B cell (primary cell): ENCODE results near the gene LCN9. TPM values are rescaled to one million over a fixed set of nuclear protein-coding genes. Genes with fewer than 3 reads are reported as not detected.

ENCODE experiments used
- ATAC-seq: fragments of 200-7000 bp; cut with Tn5 transposase; one replicate; pipeline ENCODE4 v1.10.0; 2021; ENCODE audit warnings: low read depth, mild to moderate bottlenecking, moderate number of reproducible peaks, moderate library complexity
- CTCF ChIA-PET: fragments of 350-600 bp; sonication (Branson Sonifier 250); formaldehyde crosslinking; loops from one replicate; lab custom pipeline; 2021; ENCODE audit warnings: antibody characterized with exemption, inconsistent platforms; lab: Charles Lee
- POLR2A ChIA-PET: fragments of 350-600 bp; sonication (Branson Sonifier 250); formaldehyde crosslinking; loops from one replicate; lab custom pipeline; 2021; ENCODE audit warnings: antibody characterized with exemption; lab: Charles Lee
- DNase-seq: peaks from one replicate; pipeline ENCODE4 v3.0.0; 2013
- H2AFZ ChIP-seq: 2 replicates; pipeline ENCODE4 v1.6.1; 2012; ENCODE audit warnings: mild to moderate bottlenecking, low read depth, low read length; ENCODE audit not compliant: insufficient read depth, poor library complexity, severe bottlenecking
- H3K27ac ChIP-seq, 2 donors: 1 replicate in 1 of 2; 2 replicates in 1 of 2; pipeline ENCODE4 v1.5.1; 2012 to 2013; ENCODE audit warnings: low read length in 2 of 2, mild to moderate bottlenecking in 2 of 2, moderate library complexity in 1 of 2
- H3K27me3 ChIP-seq, 4 experiments: fragments of 200-600 bp in 1 of 4; sonication (generic) in 1 of 4; replicated peaks in 1 of 4; 1 replicate in 2 of 4; 2 replicates in 2 of 4; pipeline versions ENCODE4 v1.6.1 to v1.7.0; 2013 to 2016; ENCODE audit warnings: low read length in 3 of 4, mild to moderate bottlenecking in 2 of 4, mixed read lengths in 1 of 4, moderate library complexity in 1 of 4; ENCODE audit not compliant: insufficient read depth in 4 of 4, control insufficient read depth in 3 of 4; ENCODE audit errors: control extremely low read depth in 1 of 4
- H3K36me3 ChIP-seq, 2 experiments: replicated peaks in 1 of 2; 1 replicate in 1 of 2; 2 replicates in 1 of 2; pipeline versions ENCODE4 v1.6.1 to v1.7.1; 2013; ENCODE audit warnings: low read length in 1 of 2; ENCODE audit not compliant: insufficient read depth in 2 of 2, control insufficient read depth in 1 of 2; ENCODE audit errors: control extremely low read depth in 1 of 2, extremely low read depth in 1 of 2
- H3K4me1 ChIP-seq, 2 donors: fragments of 200-600 bp in 1 of 2; sonication (generic) in 1 of 2; 1 replicate in 1 of 2; 2 replicates in 1 of 2; pipeline versions ENCODE4 v1.5.1 to v1.6.1; 2013 to 2017; ENCODE audit warnings: low read length in 2 of 2; ENCODE audit not compliant: control insufficient read depth in 2 of 2, insufficient read depth in 2 of 2
- H3K4me2 ChIP-seq: replicated peaks from 2 replicates; pipeline ENCODE3; 2012; ENCODE audit warnings: mild to moderate bottlenecking, low read depth, low read length; ENCODE audit not compliant: poor library complexity, severe bottlenecking
- H3K4me3 ChIP-seq, 5 experiments: fragments of 200-600 bp in 1 of 5; sonication (generic) in 1 of 5; 1 replicate in 3 of 5; 2 replicates in 2 of 5; pipeline versions ENCODE4 v1.5.1 to v1.7.0; 2011 to 2016; ENCODE audit warnings: low read length in 4 of 5, mild to moderate bottlenecking in 4 of 5, low read depth in 2 of 5, control low read depth in 1 of 5, moderate library complexity in 1 of 5; ENCODE audit not compliant: insufficient read depth in 1 of 5; ENCODE audit errors: control extremely low read depth in 1 of 5, extremely low read depth in 1 of 5
- H3K79me2 ChIP-seq: fragments of 200-600 bp; sonication (generic); one replicate; pipeline ENCODE4 v1.6.0; 2016; ENCODE audit warnings: low read length; ENCODE audit not compliant: control insufficient read depth, insufficient read depth
- H3K9ac ChIP-seq: fragments of 200-600 bp; sonication (generic); 2 replicates; pipeline ENCODE4 v1.6.1; 2017; ENCODE audit warnings: mild to moderate bottlenecking, low read length, moderate library complexity
- H3K9me3 ChIP-seq, 3 donors: one replicate each; pipeline versions ENCODE4 v1.6.1 to v1.7.1; 2013; ENCODE audit warnings: low read length in 2 of 3; ENCODE audit not compliant: control insufficient read depth in 2 of 3, insufficient read depth in 1 of 3; ENCODE audit errors: control extremely low read depth in 1 of 3
- H4K20me1 ChIP-seq: 2 replicates; pipeline ENCODE4 v1.6.0; 2012; ENCODE audit warnings: mild to moderate bottlenecking, low read length; ENCODE audit not compliant: insufficient read depth, control insufficient read depth, poor library complexity, severe bottlenecking
- H3K27ac Mint-ChIP-seq: one replicate; pipeline ENCODE4 v1.8.0; 2021; ENCODE audit warnings: mixed read lengths
- H3K27me3 Mint-ChIP-seq: one replicate; pipeline ENCODE4 v1.8.0; 2021; ENCODE audit warnings: mixed read lengths
- H3K4me1 Mint-ChIP-seq: one replicate; pipeline ENCODE4 v1.8.0; 2021; ENCODE audit warnings: mixed read lengths
- H3K4me3 Mint-ChIP-seq: one replicate; pipeline ENCODE4 v1.8.0; 2021; ENCODE audit warnings: mixed read lengths
- H3K9me3 Mint-ChIP-seq: one replicate; pipeline ENCODE4 v1.8.0; 2022; ENCODE audit warnings: mixed read lengths; ENCODE audit not compliant: insufficient read depth
- EZH2 ChIP-seq: IDR thresholded peaks from 2 replicates; pipeline ENCODE4 v1.6.1; 2012; ENCODE audit warnings: borderline replicate concordance, low read depth, mild to moderate bottlenecking, moderate library complexity, low read length; ENCODE audit not compliant: insufficient read depth, poor library complexity, severe bottlenecking
- WGBS: methylation state at CpG from one replicate; pipeline ENCODE4 v1.1.5; 2013; ENCODE audit warnings: missing lambda C conversion rate; ENCODE audit not compliant: insufficient coverage; 5-methylcytosine and 5-hydroxymethylcytosine counted together
- intact Hi-C: fragments of 100-400 bp; cut with micrococcal nuclease; formaldehyde crosslinking; loops from one replicate; pipeline ENCODE4 v1.10.0; 2022
- polyA plus RNA-seq: library from polyadenylated mRNA; depleted of rRNA; stranded (reverse); fragments of >200 nt; gene quantifications from 2 replicates; pipeline ENCODE4 v1.2.3, GENCODE V29; 2012
- total RNA-seq, 2 donors: library from RNA; stranded (reverse); fragments of 120-200 nt in 1 of 2; gene quantifications; 1 replicate in 1 of 2; 2 replicates in 1 of 2; pipeline versions ENCODE4 v1.2.3 to v1.2.4, GENCODE V29; 2013 to 2022
- TF ChIP-seq, protein P1 (sequence below): fragments of 200-600 bp; IDR thresholded peaks from one replicate; pipeline ENCODE4 v1.8.0; 2022; ENCODE audit warnings: antibody characterized with exemption, mild to moderate bottlenecking

The LCN9 gene
- total and polyA plus RNA-seq, 2 donors (not counting 1 experiment from before 2014, with no cell fraction given), result not detected

DNA sequence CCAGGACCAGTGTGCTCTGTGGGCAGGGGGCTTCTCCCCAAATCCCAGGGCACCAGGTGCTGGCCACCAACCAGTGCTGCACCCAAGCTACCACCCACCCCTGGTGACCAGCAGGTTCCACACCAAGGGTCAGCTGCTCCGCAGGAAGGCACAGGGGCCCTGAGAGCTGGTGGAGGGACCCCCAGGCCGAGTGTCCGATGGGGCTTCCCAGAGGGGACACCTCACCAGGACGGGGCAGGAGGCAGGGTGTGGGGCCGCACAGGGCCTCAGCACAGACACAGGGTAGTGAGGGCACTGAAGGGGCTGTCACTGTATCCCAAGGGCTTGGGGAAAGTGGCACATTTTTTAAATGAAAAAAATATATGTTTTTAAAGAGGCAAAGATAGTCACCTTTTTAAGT is 18.1 kb downstream of the LCN9 start:
- Histone ChIP-seq H3K36me3 (no peaks in the 10 kb centered on the region), H3K9ac (no peak overlapping the region), H3K4me3 (no peak overlapping the region), H3K4me1 (no peaks in the 10 kb centered on the region), H2AFZ (no peak overlapping the region), H3K27me3 (no peaks in the 10 kb centered on the region), H3K27ac (no peak overlapping the region), H4K20me1 (no peaks in the 10 kb centered on the region), H3K9me3 (peaks cover 0 to 4% (median 0%) of the 10 kb centered on the region in 3 donors), H3K4me2 (no peak overlapping the region), H3K79me2 (no peaks in the 10 kb centered on the region)
- no peak overlapping the region for H3K27ac Mint-ChIP-seq
- ATAC-seq (no peak), DNase-seq (no peak)
- ChIA-PET POLR2A (no interaction called here), CTCF (no interaction called here)
- 93% methylated on average over 5 of the region's 5 CpGs for WGBS
- peaks cover 3% of the 10 kb centered on the region for H3K27me3 Mint-ChIP-seq
- H3K4me3 Mint-ChIP-seq, result no peak overlapping the region
- H3K9me3 Mint-ChIP-seq, result no peaks in the 10 kb centered on the region
- no peaks in the 10 kb centered on the region for H3K4me1 Mint-ChIP-seq
- intact Hi-C loops, result no loop called here
- no peak for TF ChIP-seq EZH2
- TF ChIP-seq, protein P1, sequence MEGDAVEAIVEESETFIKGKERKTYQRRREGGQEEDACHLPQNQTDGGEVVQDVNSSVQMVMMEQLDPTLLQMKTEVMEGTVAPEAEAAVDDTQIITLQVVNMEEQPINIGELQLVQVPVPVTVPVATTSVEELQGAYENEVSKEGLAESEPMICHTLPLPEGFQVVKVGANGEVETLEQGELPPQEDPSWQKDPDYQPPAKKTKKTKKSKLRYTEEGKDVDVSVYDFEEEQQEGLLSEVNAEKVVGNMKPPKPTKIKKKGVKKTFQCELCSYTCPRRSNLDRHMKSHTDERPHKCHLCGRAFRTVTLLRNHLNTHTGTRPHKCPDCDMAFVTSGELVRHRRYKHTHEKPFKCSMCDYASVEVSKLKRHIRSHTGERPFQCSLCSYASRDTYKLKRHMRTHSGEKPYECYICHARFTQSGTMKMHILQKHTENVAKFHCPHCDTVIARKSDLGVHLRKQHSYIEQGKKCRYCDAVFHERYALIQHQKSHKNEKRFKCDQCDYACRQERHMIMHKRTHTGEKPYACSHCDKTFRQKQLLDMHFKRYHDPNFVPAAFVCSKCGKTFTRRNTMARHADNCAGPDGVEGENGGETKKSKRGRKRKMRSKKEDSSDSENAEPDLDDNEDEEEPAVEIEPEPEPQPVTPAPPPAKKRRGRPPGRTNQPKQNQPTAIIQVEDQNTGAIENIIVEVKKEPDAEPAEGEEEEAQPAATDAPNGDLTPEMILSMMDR, result no peak

DNA sequence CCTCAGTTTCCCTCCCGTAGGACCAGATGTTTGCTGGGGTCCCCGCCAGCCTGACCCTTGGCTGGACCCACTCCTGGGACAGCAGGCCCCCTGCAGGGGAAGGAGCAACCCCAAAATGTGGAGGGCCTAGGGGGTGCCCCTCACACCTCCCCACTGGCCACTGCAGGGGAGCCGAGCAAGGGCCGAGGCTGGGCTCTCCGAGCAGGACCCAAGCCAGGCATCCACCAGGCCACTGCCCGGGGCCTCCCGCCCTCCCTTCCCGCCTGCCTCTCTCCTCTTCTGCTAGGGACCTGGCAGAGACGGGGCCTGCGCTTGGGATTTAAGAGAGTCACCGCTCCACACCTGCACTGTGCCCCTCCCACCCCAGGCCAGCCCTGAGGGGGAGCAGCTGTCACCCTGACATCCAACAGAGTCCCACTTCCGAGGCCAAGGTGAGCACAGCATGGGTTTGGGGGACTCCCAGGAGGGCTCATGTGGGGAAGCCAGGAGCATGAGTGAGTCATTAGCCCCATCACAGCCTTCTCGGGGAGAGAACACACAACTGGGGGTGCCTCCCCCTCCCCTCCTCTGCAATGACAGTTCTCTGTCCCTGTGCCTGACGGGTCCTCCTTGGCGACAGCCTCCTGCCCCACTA is 20.4 kb downstream of the LCN9 start:
- Histone ChIP-seq H3K27me3 (no peaks in the 10 kb centered on the region), H3K4me3 (no peak overlapping the region), H3K79me2 (no peaks in the 10 kb centered on the region), H3K4me1 (no peaks in the 10 kb centered on the region), H2AFZ (no peak overlapping the region), H3K4me2 (no peak overlapping the region), H4K20me1 (no peaks in the 10 kb centered on the region), H3K9ac (no peak overlapping the region), H3K36me3 (no peaks in the 10 kb centered on the region), H3K9me3 (peaks cover 0 to 4% (median 0%) of the 10 kb centered on the region in 3 donors), H3K27ac (no peak overlapping the region)
- no peaks in the 10 kb centered on the region for H3K9me3 Mint-ChIP-seq
- 86% methylated on average over 12 of the region's 15 CpGs for WGBS
- TF ChIP-seq EZH2, result no peak
- TF ChIP-seq, protein P1, result no peak
- intact Hi-C loops, result no loop called here
- no peak for DNase-seq
- no peak overlapping the region for H3K4me3 Mint-ChIP-seq
- ChIA-PET CTCF (no interaction called here), POLR2A (no interaction called here)
- ATAC-seq, result no peak
- peaks cover 3% of the 10 kb centered on the region for H3K27me3 Mint-ChIP-seq
- no peak overlapping the region for H3K27ac Mint-ChIP-seq
- H3K4me1 Mint-ChIP-seq, result no peaks in the 10 kb centered on the region
